Left ventricle myocardium superior (tissue), 1 donor: ENCODE data around the gene PRKG1. TPM values are rescaled to one million over a fixed set of nuclear protein-coding genes. Genes with fewer than 3 reads are reported as not detected.

Source experiments
- ATAC-seq: fragments of 200-7000 bp; cut with Tn5 transposase; one replicate; pipeline ENCODE4 v1.9.1; 2020; ENCODE audit warnings: mild to moderate bottlenecking, moderate library complexity
- DNase-seq: peaks from one replicate; pipeline ENCODE4 v3.0.0-alpha.2; 2020
- intact Hi-C: fragments of 100-400 bp; cut with micrococcal nuclease; formaldehyde crosslinking; loops from one replicate; pipeline ENCODE4 v1.11.0; 2022
- total RNA-seq: library from RNA; stranded (reverse); fragmentation: NEBNext Ultra II Directional; extraction: Animal tissue kit (Norgen Biotek cat#: 25700); gene quantifications from one replicate; pipeline ENCODE4 v1.2.1, GENCODE V29; 2021
- donor health status: DM: no; HTN: yes; CAD: no; lungs with severe emphysema.

The PRKG1 gene
- total RNA-seq, 1 donor from 2014 or later, result 24.9 TPM

- intact Hi-C loops, result no loop called here
- DNase-seq (no peak), ATAC-seq (no peak)
Measured at GRCh38 chr10:52269233-52269632, 1194.9 kb downstream of the PRKG1 start.

GRCh38 chr10:52276163-52276562 is 1201.9 kb downstream of the PRKG1 start:
- ATAC-seq, result no peak
- intact Hi-C loops, result no loop called here

GRCh38 chr10:52276986-52277385 is 1202.7 kb downstream of the PRKG1 start:
- ATAC-seq, result no peak
- DNase-seq, result no peak
- intact Hi-C loops, result no loop called here

More at GRCh38 chr10:52276163-52276562, 1201.9 kb downstream of the PRKG1 start:
- DNase-seq, result no peak

GRCh38 chr10:52279546-52279945 is 1205.3 kb downstream of the PRKG1 start:
- intact Hi-C loops, result no loop called here
- no peak for DNase-seq
- no peak for ATAC-seq

- intact Hi-C loops, result no loop called here
- ATAC-seq (no peak), DNase-seq (no peak)
Measured at GRCh38 chr10:52280051-52280450, 1205.8 kb downstream of the PRKG1 start.

GRCh38 chr10:52283174-52283573 is 1208.9 kb downstream of the PRKG1 start:
- DNase-seq, result no peak
- no peak for ATAC-seq
- intact Hi-C loops, result no loop called here

- ATAC-seq (no peak), DNase-seq (no peak)
- intact Hi-C loops, result no loop called here
Measured at GRCh38 chr10:52284416-52285013, 1210.2 kb downstream of the PRKG1 start.

- ATAC-seq, result no peak
- intact Hi-C loops, result no loop called here
- DNase-seq, result no peak
Measured at GRCh38 chr10:52287866-52288265, 1213.6 kb downstream of the PRKG1 start.

GRCh38 chr10:52297747-52298146 is 1223.5 kb downstream of the PRKG1 start:
- ATAC-seq (no peak), DNase-seq (no peak)
- intact Hi-C loops, result no loop called here

- ATAC-seq (no peak), DNase-seq (no peak)
- intact Hi-C loops, result no loop called here
Measured at GRCh38 chr10:52300599-52301277, 1226.5 kb downstream of the PRKG1 start.

- ATAC-seq (peak; percentile 94), DNase-seq (peak; percentile 66)
- intact Hi-C loops, result loop anchor here (2.0 kb wide), 1 partner anchor 180 kb away; no protein-coding TSS in a partner anchor
Measured at GRCh38 chr10:52308251-52309031, 1234.2 kb downstream of the PRKG1 start.

- intact Hi-C loops, result no loop called here
- ATAC-seq, result no peak
- no peak for DNase-seq
Measured at GRCh38 chr10:52312942-52313255, 1238.6 kb downstream of the PRKG1 start.

- intact Hi-C loops, result no loop called here
Measured at GRCh38 chr10:52313256-52313932, 1239.1 kb downstream of the PRKG1 start.

GRCh38 chr10:52313933-52314821 is 1239.9 kb downstream of the PRKG1 start, which contains the start of gene DKK1:
TSS of gene DKK1 (plus strand) at chr10:52314281. CDS start at chr10:52314435, 154 bp downstream.
- intact Hi-C loops, result no loop called here
- peak; percentile 89 for ATAC-seq
- peak; percentile 75 for DNase-seq

More at GRCh38 chr10:52313256-52313932, 1239.1 kb downstream of the PRKG1 start:
- DNase-seq (no peak), ATAC-seq (peak; percentile 35)

- intact Hi-C loops, result no loop called here
- ATAC-seq (peak; percentile 36), DNase-seq (peak; percentile 26)
Measured at GRCh38 chr10:52314822-52315552, 1240.7 kb downstream of the PRKG1 start.

- DNase-seq (no peak), ATAC-seq (no peak)
- intact Hi-C loops, result no loop called here
Measured at GRCh38 chr10:52316001-52316400, 1241.7 kb downstream of the PRKG1 start.

GRCh38 chr10:52316500-52316899 is 1242.2 kb downstream of the PRKG1 start:
- DNase-seq, result no peak
- intact Hi-C loops, result no loop called here
- ATAC-seq, result no peak

- ATAC-seq, result no peak
- intact Hi-C loops, result no loop called here
- no peak for DNase-seq
Measured at GRCh38 chr10:52318136-52318701, 1243.9 kb downstream of the PRKG1 start.
